GM18858 (cell line): Measurements from ENCODE around the gene XYLT1.

Experiments
- ATAC-seq: cut with Tn5 transposase; IDR thresholded peaks from one replicate; pipeline ENCODE4 v1.9.1; 2021; ENCODE audit not compliant: unreplicated experiment

XYLT1 gene

GRCh38 chr16:17162560-17162959, 308.2 kb downstream of the XYLT1 start:
- no peak for ATAC-seq

- no peak for ATAC-seq
Observed at GRCh38 chr16:17160920-17161431, 309.8 kb downstream of the XYLT1 start.

- no peak for ATAC-seq
Observed at GRCh38 chr16:17160285-17160853, 310.4 kb downstream of the XYLT1 start.

- ATAC-seq, result no peak
Observed at GRCh38 chr16:17159617-17160016, 311.1 kb downstream of the XYLT1 start.

GRCh38 chr16:17155936-17156335, 314.8 kb downstream of the XYLT1 start:
- no peak for ATAC-seq

GRCh38 chr16:17155485-17155884, 315.3 kb downstream of the XYLT1 start:
- ATAC-seq, result no peak

GRCh38 chr16:17154981-17155380, 315.8 kb downstream of the XYLT1 start:
- ATAC-seq, result no peak

- no peak for ATAC-seq
Observed at GRCh38 chr16:17152311-17152710, 318.4 kb downstream of the XYLT1 start.

GRCh38 chr16:17151335-17151734, 319.4 kb downstream of the XYLT1 start:
- no peak for ATAC-seq

- ATAC-seq, result no peak
Observed at GRCh38 chr16:17149904-17150483, 320.8 kb downstream of the XYLT1 start.

- ATAC-seq, result no peak
Observed at GRCh38 chr16:17147942-17148341, 322.8 kb downstream of the XYLT1 start.

GRCh38 chr16:17145029-17145428, 325.7 kb downstream of the XYLT1 start:
- no peak for ATAC-seq

- ATAC-seq, result no peak
Observed at GRCh38 chr16:17144431-17144830, 326.3 kb downstream of the XYLT1 start.

- ATAC-seq, result no peak
Observed at GRCh38 chr16:17143546-17144419, 327.0 kb downstream of the XYLT1 start.

- ATAC-seq, result no peak
Observed at GRCh38 chr16:17138801-17139200, 332.0 kb downstream of the XYLT1 start.

- ATAC-seq, result no peak
Observed at GRCh38 chr16:17135439-17135838, 335.3 kb downstream of the XYLT1 start.

- ATAC-seq, result peak; percentile 69
Observed at GRCh38 chr16:17134586-17134985, 336.2 kb downstream of the XYLT1 start.

- no peak for ATAC-seq
Observed at GRCh38 chr16:17133851-17134250, 336.9 kb downstream of the XYLT1 start.

GRCh38 chr16:17131351-17131750, 339.4 kb downstream of the XYLT1 start:
- ATAC-seq, result no peak

GRCh38 chr16:17130733-17131132, 340.0 kb downstream of the XYLT1 start:
- no peak for ATAC-seq

- no peak for ATAC-seq
Observed at GRCh38 chr16:17129971-17130370, 340.8 kb downstream of the XYLT1 start.

- no peak for ATAC-seq
Observed at GRCh38 chr16:17128791-17129190, 342.0 kb downstream of the XYLT1 start.
